Measurements from ENCODE around the gene UBR1.
A peak's percentile ranks its signal among the peaks of the same experiment; 100 is the strongest.
"Not testable (repeated sequence)": the region's sequence is repeated elsewhere in the genome, so short reads cannot be mapped to it uniquely, and the experiment has no call there.

Gene UBR1

DNA sequence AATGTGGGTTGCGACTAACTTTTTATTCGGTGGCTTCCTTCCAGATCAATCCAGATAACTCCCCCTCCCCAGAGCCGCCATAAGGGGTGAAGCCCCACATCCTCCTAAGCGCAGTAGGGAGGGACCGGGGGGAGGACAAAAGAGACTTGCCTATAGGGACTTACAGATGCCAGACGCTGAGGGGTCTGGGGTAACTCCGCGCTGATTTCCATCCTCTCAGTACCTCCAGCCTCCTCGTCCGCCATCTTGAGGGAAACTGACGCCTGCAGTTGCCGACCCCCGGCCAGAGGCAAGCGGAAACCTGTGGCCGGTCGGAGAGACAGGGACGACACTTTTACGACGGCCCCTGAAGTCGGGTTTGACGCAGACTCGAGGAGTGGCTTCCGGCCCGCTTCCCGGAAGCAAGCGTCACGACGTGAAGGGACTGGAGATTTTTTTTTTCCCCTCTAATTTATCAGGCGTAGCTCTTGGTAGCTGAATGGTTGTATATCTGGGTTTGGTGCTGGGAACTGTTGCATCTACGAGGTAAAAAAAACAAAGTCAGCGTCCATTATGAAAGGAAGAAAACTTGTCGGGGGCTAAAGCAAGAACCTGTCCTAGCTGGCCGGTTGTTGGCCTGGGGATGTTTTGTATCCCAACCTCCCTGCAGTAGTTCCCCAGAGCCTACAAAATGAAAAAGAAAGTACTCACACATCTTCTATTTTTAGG, at the start of gene UBR1:
TSS of gene UBR1 (minus strand) at position 261 of the 708 bp plus-strand sequence. CDS start at position 245, 16 bp downstream.
- peak within 1 kb of the TSS; percentile 88 for H3K4me3 Mint-ChIP-seq
- peaks cover 22% of the 10 kb centered on the region for H3K36me3 Mint-ChIP-seq (ENCODE audit: low read depth)
- no peaks in the 10 kb centered on the region for H3K27me3 Mint-ChIP-seq (ENCODE audit: low read depth)
- H3K9me3 Mint-ChIP-seq, result no peaks in the 10 kb centered on the region
- H3K27ac Mint-ChIP-seq, result peak within 1 kb of the TSS; percentile 95
- H3K4me1 Mint-ChIP-seq (ENCODE audit: low read depth), result peaks cover 44% of the 10 kb centered on the region

DNA sequence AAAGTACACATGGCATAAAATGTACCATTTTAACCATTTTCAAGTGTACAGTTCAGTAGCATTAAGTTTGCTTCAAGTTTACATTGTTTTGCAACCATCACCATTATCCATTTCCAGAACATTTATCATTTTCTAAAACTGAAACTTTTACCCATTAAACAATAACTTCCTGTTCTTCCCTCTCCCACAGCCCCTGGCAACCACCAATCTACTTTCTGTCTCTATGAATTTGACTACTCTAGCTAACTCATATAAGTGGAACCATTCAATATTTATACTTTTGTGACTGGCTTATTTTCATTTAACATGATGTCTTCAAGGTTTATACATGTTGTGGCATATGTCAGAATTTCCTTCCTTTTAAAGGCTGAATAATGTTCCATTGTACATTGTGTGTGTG, 47.4 kb upstream of the UBR1 start:
- H3K27ac Mint-ChIP-seq, result no peak overlapping the region

DNA sequence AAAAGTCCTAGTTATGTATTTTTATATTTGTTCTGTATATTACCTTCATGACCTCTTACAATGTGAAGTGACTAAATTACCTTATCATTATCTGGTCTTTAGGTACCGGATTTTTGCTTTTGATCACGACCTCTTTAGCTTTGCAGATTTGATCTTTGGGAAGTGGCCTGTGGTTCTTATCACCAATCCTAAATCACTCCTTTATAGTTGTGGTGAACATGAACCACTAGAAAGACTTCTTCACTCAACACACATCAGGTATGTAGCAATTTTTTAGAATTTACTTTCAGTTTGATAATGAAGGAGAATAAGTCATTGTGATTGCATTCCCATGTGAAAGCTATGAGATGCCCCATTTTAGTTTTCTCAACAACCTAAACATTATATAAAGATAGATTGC, 45.9 kb upstream of the UBR1 start:
- peak overlapping the region; percentile 56 for H3K4me3 Mint-ChIP-seq
- H3K9me3 Mint-ChIP-seq, result no peaks in the 10 kb centered on the region
- peaks cover 39% of the 10 kb centered on the region for H3K36me3 Mint-ChIP-seq (ENCODE audit: low read depth)
- H3K27ac Mint-ChIP-seq, result peak overlapping the region; percentile 15
- peaks cover 14% of the 10 kb centered on the region for H3K4me1 Mint-ChIP-seq (ENCODE audit: low read depth)
- H3K27me3 Mint-ChIP-seq (ENCODE audit: low read depth), result no peaks in the 10 kb centered on the region

More for the DNA sequence above, 47.4 kb upstream of the UBR1 start:
- Mint-ChIP-seq H3K27me3 (ENCODE audit: low read depth) (no peaks in the 10 kb centered on the region), H3K4me3 (no peak overlapping the region), H3K36me3 (ENCODE audit: low read depth) (peaks cover 45% of the 10 kb centered on the region), H3K4me1 (ENCODE audit: low read depth) (peaks cover 19% of the 10 kb centered on the region), H3K9me3 (no peaks in the 10 kb centered on the region)

DNA sequence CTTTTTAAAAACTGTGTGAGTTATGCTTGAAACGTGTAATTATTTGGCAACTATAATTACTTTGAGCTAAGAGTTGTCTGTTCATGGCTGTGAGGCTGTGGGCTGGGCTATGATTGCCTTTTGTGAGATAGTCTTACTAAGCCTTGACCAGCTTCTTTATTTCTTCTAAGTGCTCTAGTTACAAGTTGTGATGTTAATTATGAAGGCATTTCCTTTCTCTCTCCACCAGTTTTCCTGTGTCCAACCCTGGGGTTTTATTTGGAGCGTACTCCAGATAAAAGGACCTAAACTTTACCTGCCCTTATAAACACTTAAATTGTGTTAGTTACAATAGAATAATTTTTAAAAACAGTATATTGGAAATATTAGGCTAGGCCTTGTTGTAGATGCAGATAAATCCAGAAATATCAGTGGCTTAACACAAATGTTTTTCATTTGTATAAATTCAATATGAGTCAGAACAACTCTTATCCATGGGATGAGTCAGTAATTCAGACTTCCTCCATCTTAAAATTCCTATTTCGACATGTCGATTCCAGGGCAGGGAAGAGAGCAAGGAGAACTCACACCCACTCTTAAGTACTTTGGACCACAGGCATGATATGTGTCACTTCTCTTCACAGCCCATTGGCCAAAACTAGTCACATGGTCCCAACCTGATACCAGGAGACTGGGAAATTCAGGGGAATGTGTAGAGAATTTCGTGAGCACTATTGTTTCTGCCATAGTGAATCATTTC, 44.5 kb upstream of the UBR1 start:
- no peaks in the 10 kb centered on the region for H3K9me3 Mint-ChIP-seq
- H3K27me3 Mint-ChIP-seq (ENCODE audit: low read depth), result no peaks in the 10 kb centered on the region
- H3K36me3 Mint-ChIP-seq (ENCODE audit: low read depth), result peaks cover 38% of the 10 kb centered on the region
- no peak overlapping the region for H3K4me3 Mint-ChIP-seq
- H3K4me1 Mint-ChIP-seq (ENCODE audit: low read depth), result peaks cover 13% of the 10 kb centered on the region
- no peak overlapping the region for H3K27ac Mint-ChIP-seq

DNA sequence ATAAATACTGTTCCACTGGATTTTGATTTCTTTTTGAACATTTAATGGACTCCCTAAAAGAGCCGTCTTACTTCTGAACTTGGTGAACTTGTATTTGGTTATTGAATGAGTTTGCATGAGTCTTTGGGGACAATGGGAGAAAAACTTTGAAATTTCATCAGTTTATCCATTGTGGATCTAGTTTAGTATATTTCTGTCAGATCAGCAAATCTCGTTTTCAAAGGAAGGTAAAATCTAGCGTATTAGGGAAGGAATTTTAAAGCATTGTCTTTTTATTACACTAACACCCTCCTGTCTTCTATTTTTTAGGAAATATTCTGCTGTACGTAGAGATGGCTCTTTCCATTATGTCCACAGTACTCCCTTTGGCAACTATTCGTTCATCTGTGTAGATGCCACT, 40.3 kb upstream of the UBR1 start:
- H3K36me3 Mint-ChIP-seq (ENCODE audit: low read depth), result peaks cover 38% of the 10 kb centered on the region
- no peak overlapping the region for H3K4me3 Mint-ChIP-seq
- H3K27ac Mint-ChIP-seq, result no peak overlapping the region
- peaks cover 12% of the 10 kb centered on the region for H3K4me1 Mint-ChIP-seq (ENCODE audit: low read depth)
- H3K9me3 Mint-ChIP-seq, result no peaks in the 10 kb centered on the region
- H3K27me3 Mint-ChIP-seq (ENCODE audit: low read depth), result no peaks in the 10 kb centered on the region

DNA sequence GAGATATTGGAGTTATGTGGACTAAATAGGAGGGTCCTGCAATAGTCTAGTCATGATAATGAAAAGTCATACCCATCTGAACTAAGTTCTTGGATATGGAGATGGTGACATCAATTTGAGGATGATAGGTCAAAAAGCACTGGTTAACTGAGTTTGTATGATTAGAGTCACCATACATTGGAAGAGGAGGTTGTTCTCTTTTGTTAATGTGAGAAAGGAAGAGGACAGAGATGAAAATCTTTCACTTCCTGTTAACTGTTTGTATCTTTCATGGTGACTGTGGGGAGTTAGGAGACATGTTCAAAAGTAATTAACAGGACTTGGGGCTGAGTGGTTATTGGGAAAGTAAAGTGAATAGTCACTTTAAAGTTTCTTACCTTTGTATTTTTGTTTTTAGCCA, 38.7 kb upstream of the UBR1 start:
- no peak overlapping the region for H3K27ac Mint-ChIP-seq

DNA sequence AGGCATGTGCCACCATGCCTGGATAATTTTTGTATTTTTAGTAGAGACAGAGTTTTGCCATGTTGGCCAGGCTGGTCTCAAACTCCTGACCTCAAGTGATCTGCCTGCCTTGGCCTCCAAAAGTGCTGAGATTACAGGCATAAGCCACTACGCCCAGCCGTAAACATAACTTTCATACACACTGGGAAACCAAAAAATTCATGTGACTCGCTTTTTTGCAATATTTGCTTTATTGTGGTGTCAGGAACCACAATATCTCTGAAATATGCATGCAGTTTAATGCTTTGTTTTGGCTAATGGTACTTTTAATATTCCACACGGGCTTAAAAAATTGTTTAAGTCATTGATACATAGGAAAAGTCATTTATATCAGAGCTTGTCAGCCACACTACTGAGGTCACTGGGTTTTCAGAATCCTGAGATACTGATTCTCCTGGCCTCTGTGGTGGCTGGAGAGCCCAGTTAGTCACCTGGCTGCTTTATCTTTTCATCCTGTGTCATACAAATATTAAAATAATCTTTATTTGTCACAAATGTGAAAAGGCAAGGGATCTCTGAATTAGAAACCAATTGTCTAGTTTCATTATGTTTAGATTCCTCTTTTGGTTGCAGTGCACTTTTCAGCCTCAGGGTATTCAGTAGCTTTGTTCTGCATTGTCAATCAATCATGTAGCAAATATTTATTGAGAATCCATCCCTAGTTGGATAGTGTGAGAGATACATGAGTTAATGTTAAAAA, 37.5 kb upstream of the UBR1 start:
- Mint-ChIP-seq H3K27ac (peak overlapping the region; percentile 52), H3K9me3 (no peaks in the 10 kb centered on the region), H3K4me1 (ENCODE audit: low read depth) (peaks cover 18% of the 10 kb centered on the region), H3K36me3 (ENCODE audit: low read depth) (peaks cover 50% of the 10 kb centered on the region), H3K27me3 (ENCODE audit: low read depth) (no peaks in the 10 kb centered on the region), H3K4me3 (no peak overlapping the region)

More for the DNA sequence above, 38.7 kb upstream of the UBR1 start:
- H3K4me3 Mint-ChIP-seq, result peak overlapping the region; percentile 3
- peaks cover 47% of the 10 kb centered on the region for H3K36me3 Mint-ChIP-seq (ENCODE audit: low read depth)
- H3K27me3 Mint-ChIP-seq (ENCODE audit: low read depth), result no peaks in the 10 kb centered on the region
- H3K9me3 Mint-ChIP-seq, result no peaks in the 10 kb centered on the region
- H3K4me1 Mint-ChIP-seq (ENCODE audit: low read depth), result peaks cover 12% of the 10 kb centered on the region

DNA sequence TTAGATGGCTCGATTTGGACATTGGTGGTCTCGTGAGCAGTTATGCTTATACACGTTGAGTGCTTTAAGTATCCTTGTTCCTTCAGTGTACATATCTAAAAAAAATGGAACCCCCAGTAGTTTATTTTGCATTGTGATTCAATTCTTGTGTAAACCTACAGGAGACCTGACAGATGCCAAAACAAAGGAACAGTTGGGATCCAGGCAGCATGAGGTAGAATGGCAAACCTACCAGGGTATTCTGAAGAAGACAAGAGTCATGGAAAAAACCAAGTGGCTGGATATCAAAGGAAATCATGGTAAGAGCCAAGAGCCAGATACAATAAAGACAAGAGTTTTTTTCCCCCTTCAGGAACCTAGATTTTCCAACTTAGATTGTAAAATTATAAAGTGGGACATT, 29.5 kb upstream of the UBR1 start:
- Mint-ChIP-seq H3K4me3 (no peak overlapping the region), H3K4me1 (ENCODE audit: low read depth) (peaks cover 27% of the 10 kb centered on the region), H3K36me3 (ENCODE audit: low read depth) (peaks cover 31% of the 10 kb centered on the region), H3K27ac (no peak overlapping the region), H3K27me3 (ENCODE audit: low read depth) (no peaks in the 10 kb centered on the region), H3K9me3 (no peaks in the 10 kb centered on the region)

DNA sequence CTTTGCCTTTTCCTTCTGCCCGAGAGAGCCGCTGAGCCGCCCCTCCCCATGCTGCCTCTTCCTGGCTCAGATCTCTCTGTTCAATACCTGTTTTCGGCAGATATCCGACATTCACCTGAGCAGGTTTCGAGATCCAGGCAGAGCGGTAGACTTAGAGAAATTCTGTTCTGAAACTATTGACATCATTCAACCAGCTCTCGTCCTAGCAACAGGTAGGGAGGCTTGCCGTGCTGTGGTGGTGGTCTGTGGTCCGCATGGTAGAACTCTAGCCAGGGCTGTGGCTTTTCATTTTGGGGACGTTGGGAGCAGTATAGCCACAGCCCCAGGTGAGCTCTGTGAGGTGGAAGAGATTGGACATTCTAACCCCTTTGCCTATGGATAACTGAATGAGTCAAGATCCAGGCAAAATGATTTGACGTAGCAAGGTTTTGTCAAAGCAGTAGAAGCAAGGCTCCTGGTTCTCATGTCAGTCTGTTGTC, 28.4 kb upstream of the UBR1 start:
- Mint-ChIP-seq H3K9me3 (no peaks in the 10 kb centered on the region), H3K36me3 (ENCODE audit: low read depth) (peaks cover 20% of the 10 kb centered on the region), H3K4me3 (peak overlapping the region; percentile 95), H3K4me1 (ENCODE audit: low read depth) (peaks cover 26% of the 10 kb centered on the region), H3K27me3 (ENCODE audit: low read depth) (peaks cover 5% of the 10 kb centered on the region), H3K27ac (peak overlapping the region; percentile 91)

DNA sequence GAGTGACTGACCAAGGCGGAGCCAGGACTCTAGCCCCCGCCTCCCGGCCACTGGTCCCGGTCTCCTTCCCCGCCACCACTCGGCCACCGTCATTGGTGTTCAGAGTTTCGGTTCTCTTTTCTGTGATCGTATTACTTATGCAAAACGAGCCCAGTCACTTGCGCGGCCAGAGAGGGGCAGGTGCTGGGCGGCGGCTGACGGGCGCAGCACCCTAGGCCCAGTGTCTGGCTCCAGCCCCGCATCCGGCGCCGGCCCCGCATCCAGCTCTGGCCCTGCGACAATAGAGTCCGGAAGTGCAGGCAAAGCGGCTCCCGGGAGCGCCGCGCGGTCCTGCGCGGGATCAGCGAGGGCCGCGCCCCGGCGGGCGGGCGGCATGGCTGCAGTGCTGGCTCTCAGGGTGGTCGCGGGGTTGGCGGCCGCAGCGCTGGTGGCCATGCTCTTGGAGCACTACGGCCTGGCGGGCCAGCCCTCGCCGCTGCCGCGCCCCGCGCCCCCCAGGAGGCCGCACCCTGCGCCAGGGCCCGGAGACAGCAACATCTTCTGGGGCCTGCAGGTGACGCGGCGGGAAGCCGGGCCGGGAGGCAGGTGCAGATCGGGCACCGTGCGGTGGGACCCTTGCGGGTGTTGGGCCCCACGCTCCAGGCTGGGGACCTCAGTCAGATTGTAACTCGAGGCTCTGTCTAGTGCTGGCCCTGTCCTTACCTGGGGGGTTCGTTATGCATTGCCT, 27.8 kb upstream of the UBR1 start, which contains the start of gene TMEM62:
TSS of gene TMEM62 (plus strand) at position 157 of the 727 bp plus-strand sequence. CDS start at position 374, 217 bp downstream.
- H3K36me3 Mint-ChIP-seq (ENCODE audit: low read depth), result peaks cover 16% of the 10 kb centered on the region
- peaks cover 22% of the 10 kb centered on the region for H3K4me1 Mint-ChIP-seq (ENCODE audit: low read depth)
- peak within 1 kb of the TSS; percentile 92 for H3K27ac Mint-ChIP-seq
- H3K4me3 Mint-ChIP-seq, result peak within 1 kb of the TSS; percentile 95
- H3K9me3 Mint-ChIP-seq, result no peaks in the 10 kb centered on the region
- H3K27me3 Mint-ChIP-seq (ENCODE audit: low read depth), result peaks cover 9% of the 10 kb centered on the region

DNA sequence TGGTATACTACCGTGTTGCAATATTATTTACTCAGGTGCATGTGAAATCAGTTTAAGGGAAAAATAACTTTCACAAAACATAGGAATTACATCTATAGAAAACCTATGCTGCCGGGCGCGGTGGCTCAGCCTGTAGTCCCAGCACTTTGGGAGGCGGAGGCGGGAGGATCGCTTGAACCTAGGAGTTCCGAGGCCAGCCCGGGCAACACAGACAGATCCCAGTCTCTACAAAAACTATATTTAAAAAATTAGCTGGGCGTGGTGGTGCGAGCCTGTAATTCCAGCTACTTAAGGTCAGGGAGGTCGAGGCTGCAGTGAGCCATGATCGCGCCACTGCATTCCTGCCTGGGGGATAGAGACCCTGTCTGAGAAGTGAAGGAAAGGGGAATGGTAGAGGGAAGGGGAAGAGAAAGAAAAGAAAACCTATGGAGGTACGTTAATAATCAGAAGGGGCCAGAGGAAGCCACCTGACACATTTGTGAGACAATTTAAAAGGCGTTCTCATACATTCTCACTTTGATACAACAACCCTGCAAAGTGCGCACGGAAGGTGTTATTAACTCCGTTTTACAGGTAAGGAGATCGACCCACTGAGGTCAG, 27.1 kb upstream of the UBR1 start:
- peaks cover 10% of the 10 kb centered on the region for H3K36me3 Mint-ChIP-seq (ENCODE audit: low read depth)

DNA sequence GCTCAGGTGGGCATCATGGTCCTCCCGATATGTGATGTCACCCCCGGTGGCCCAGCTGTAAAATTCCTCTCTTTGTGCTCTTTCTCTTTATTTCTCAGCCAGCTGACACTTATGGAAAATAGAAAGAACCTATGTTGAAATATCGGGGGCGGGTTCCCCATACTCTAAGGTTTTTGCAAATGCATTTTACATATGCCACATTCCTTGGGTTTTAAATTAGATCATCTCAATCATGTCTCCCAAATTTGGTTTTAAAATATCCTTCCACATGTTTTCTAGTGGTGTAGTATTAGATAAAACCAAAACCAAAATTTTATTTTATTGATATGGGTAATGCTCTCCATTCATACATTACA, 23.1 kb upstream of the UBR1 start:
- no peaks in the 10 kb centered on the region for H3K9me3 Mint-ChIP-seq
- peaks cover 14% of the 10 kb centered on the region for H3K27me3 Mint-ChIP-seq (ENCODE audit: low read depth)
- no peaks in the 10 kb centered on the region for H3K36me3 Mint-ChIP-seq (ENCODE audit: low read depth)
- no peak overlapping the region for H3K27ac Mint-ChIP-seq
- no peak overlapping the region for H3K4me3 Mint-ChIP-seq
- peaks cover 9% of the 10 kb centered on the region for H3K4me1 Mint-ChIP-seq (ENCODE audit: low read depth)

More for the DNA sequence above, 27.1 kb upstream of the UBR1 start:
- Mint-ChIP-seq H3K4me1 (ENCODE audit: low read depth) (peaks cover 19% of the 10 kb centered on the region), H3K27ac (peak overlapping the region; percentile 92), H3K27me3 (ENCODE audit: low read depth) (peaks cover 9% of the 10 kb centered on the region), H3K4me3 (peak overlapping the region; percentile 92), H3K9me3 (no peaks in the 10 kb centered on the region)

DNA sequence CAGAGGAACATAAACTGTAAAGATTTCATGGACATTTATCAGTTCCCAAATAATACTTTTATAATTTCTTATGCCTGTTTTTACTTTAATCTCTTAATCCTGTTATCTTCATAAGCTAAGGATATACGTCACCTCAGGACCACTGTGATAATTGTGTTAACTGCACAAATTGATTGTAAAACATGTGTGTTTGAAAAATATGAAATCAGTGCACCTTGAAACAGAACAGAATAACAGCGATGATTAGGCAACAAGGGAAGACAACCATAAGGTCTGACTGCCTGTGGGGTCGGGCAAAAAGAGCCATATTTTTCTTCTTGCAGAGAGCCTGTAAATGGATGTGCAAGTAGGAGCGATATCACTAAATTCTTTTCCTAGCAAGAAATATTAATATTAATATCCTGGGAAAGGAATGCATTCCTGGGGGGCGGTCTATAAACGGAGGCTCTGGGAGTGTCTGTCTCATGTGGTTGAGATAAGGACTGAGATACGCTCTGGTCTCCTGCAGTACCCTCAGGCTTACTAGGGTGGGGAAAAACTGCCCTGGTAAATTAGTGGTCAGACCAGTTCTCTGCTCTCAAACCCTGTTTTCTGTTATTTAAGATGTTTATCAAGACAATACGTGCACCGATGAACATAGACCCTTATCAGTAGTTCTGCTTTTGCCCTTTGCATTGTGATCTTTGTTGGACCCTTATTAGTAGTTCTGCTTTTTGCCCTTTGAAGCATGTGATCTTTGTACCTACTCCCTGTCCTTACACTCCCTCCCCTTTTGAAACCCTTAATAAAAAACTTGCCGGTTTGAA, 22.5 kb upstream of the UBR1 start:
- H3K27ac Mint-ChIP-seq; H3K9me3 Mint-ChIP-seq; H3K36me3 Mint-ChIP-seq (ENCODE audit: low read depth); H3K4me3 Mint-ChIP-seq: not testable (repeated sequence)
- H3K27me3 Mint-ChIP-seq (ENCODE audit: low read depth), result peaks cover 14% of the 10 kb centered on the region
- H3K4me1 Mint-ChIP-seq (ENCODE audit: low read depth), result peaks cover 11% of the 10 kb centered on the region

Measured in T-helper 1 cell treated with Interleukin-12 subunit alpha and Interleukin-12 subunit beta and Interleukin-4 antibody, amounts not matched to agents 30 μg/mL and 1 μg/mL, for 36 hours (primary cell).